ENCODE data around the gene PKP1. TPM values are rescaled to one million over a fixed set of nuclear protein-coding genes. Genes with fewer than 3 reads are reported as not detected.

The PKP1 gene
- total RNA-seq, 4 donors from 2014 or later: 0.18 to 0.62 TPM; not detected in 2

DNA sequence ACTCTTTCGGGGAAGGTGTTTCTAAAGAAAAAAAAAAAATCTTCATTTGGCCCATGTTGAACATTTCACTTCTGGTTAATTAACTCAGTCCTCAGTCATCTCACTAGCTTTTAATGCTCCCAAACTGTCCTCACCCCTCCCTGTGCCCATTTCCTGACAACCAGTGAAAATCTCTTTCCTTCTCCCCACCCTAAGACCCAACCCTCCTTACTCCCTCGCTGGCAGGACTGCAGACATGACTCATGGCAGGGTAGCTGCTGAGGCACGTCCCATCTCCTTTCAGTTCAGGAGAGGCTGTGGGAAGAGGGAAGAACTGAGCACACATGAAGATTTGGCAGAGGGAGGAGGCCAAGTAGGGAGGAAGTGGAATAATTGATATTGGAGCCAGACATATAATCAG, 12.6 kb downstream of the PKP1 start:
- no peak for DNase-seq
- H3K27me3 ChIP-seq: no peaks in the 10 kb centered on the region
- H3K4me1 ChIP-seq: no peaks in the 10 kb centered on the region
- TF ChIP-seq, protein P1, sequence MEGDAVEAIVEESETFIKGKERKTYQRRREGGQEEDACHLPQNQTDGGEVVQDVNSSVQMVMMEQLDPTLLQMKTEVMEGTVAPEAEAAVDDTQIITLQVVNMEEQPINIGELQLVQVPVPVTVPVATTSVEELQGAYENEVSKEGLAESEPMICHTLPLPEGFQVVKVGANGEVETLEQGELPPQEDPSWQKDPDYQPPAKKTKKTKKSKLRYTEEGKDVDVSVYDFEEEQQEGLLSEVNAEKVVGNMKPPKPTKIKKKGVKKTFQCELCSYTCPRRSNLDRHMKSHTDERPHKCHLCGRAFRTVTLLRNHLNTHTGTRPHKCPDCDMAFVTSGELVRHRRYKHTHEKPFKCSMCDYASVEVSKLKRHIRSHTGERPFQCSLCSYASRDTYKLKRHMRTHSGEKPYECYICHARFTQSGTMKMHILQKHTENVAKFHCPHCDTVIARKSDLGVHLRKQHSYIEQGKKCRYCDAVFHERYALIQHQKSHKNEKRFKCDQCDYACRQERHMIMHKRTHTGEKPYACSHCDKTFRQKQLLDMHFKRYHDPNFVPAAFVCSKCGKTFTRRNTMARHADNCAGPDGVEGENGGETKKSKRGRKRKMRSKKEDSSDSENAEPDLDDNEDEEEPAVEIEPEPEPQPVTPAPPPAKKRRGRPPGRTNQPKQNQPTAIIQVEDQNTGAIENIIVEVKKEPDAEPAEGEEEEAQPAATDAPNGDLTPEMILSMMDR (IDR thresholded peaks at IDR 0.05): no peak
- TF ChIP-seq POLR2A (IDR thresholded peaks at IDR 0.05): no peak
- H3K36me3 ChIP-seq: no peaks in the 10 kb centered on the region
- intact Hi-C loops (cut with DNase I; ENCODE audit: low total_unique reads): no loop called here
- H3K9me3 ChIP-seq: no peaks in the 10 kb centered on the region
- no peak overlapping the region for H3K4me3 ChIP-seq
- H3K27ac ChIP-seq: no peak overlapping the region

DNA sequence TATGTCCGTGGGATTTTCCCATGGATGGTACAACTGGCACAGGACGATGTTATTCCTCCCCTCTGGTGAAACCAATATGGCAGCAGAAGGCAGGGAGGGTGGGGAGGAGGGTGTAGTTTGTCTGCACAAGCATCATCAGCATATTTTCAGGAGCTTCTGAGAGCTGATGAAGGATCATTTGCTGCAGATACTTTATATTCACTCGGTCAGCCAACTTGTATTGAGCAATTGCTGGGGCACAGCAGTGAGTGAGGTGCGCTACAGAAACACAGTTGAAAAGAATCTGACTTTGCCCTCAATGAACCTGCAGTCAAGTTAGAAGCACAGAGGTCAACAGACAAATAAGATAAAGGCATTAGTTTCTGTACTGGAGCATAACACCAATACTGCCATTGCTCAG, 13.0 kb downstream of the PKP1 start:
- no peak for DNase-seq
- no peaks in the 10 kb centered on the region for H3K9me3 ChIP-seq
- H3K27me3 ChIP-seq: no peaks in the 10 kb centered on the region
- no peaks in the 10 kb centered on the region for H3K4me1 ChIP-seq
- no peak overlapping the region for H3K4me3 ChIP-seq
- intact Hi-C loops (cut with DNase I; ENCODE audit: low total_unique reads): no loop called here
- H3K27ac ChIP-seq: no peak overlapping the region
- TF ChIP-seq, protein P1 (IDR thresholded peaks at IDR 0.05): no peak
- no peak for TF ChIP-seq POLR2A (IDR thresholded peaks at IDR 0.05)
- no peaks in the 10 kb centered on the region for H3K36me3 ChIP-seq

DNA sequence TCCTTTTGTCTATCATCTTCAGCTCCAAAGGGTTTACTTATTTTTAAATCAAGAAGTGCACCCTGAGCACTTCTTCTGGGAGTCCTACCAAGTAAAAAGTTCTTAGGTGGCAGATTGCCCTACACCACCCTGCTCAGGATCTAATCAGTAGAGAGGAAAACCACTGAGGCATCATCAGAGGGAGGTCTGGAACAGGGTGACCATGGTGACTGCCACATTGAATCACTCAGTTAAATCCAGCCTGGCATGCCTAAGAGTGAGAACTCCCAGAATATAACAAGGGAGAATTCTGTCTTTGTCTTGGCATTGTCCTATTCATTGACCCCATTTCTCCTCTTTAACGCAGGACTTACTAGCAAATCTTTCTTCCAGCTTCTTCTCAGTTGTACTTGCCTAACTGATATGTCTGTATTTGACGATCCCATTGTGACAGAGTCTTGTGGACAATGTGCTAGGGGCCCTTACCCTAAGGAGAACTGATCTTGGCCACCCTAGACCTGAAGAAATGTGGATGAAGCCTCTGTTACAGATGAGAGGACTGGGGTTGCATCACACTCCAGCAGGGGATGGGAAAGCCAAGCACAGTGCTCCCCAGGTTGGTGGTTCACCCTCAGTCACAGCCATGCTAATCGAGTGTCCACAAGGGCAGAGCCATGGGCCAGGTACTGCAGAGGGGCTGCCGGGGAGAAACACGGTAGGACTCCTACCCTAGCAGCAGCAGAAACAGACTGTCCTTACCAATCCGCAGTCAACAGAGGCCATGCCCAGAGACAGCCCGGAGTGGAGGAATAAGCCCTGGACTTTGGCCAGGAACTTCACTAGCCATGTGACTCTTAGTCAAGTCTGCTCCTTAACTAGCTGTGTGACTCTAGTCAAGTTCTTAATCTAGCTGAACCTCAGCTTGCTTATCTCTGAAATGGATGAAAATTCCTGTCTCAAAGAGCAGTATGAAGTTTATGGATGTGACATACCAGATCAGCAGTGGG, 15.4 kb downstream of the PKP1 start:
- no peaks in the 10 kb centered on the region for H3K36me3 ChIP-seq
- H3K4me3 ChIP-seq: no peak overlapping the region
- H3K27me3 ChIP-seq: no peaks in the 10 kb centered on the region
- no peaks in the 10 kb centered on the region for H3K9me3 ChIP-seq
- no peak overlapping the region for H3K27ac ChIP-seq
- H3K4me1 ChIP-seq: no peaks in the 10 kb centered on the region
- TF ChIP-seq, protein P1 (IDR thresholded peaks at IDR 0.05): no peak
- intact Hi-C loops (cut with DNase I; ENCODE audit: low total_unique reads): no loop called here
- no peak for DNase-seq

DNA sequence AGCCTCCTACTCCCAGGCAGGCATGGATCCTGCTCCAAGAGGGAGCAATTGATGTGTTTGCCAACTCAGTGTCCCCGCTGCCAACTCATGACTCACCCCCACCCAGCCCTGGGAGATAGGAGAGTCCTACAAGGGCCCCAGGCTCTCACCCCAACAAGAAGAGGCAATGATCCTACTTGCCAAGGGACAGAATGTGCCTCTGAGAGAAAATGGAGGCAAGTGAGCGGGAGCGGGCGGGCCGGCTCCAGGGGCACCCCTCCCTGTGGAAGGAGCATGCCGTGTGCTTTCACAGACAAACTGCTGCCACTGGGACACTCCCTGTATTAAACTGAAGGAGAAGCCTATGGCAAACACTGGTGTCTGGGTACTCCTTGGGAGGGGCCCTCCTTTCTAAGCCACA, 16.7 kb downstream of the PKP1 start:
- intact Hi-C loops (cut with DNase I; ENCODE audit: low total_unique reads): no loop called here
- Histone ChIP-seq H3K36me3 (no peaks in the 10 kb centered on the region), H3K27me3 (no peaks in the 10 kb centered on the region), H3K9me3 (no peaks in the 10 kb centered on the region), H3K4me3 (no peak overlapping the region), H3K27ac (no peak overlapping the region), H3K4me1 (no peaks in the 10 kb centered on the region)
- no peak for DNase-seq
- no peak for TF ChIP-seq POLR2A (IDR thresholded peaks at IDR 0.05)
- TF ChIP-seq, protein P1 (IDR thresholded peaks at IDR 0.05): no peak

DNA sequence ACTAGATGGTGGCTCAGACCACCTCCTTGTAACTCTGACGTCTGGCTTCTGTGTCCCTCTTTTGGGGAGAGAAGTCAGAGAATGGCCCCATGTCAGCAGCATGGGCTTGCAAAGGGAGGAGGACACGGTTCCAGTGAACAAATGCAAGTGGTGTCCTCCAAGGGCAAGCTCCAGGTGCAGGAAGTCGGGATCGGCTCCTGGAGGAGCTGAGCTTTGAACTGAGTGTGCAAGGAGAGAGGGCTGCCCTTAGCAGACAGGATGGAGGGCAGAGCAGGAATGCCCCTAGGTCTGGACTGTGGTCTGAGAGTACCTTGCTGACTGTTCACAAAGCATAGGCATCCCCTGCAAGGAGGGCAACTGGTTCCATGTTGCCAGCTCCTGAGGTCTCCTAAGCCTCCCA, 17.3 kb downstream of the PKP1 start:
- DNase-seq: no peak
- Histone ChIP-seq H3K4me1 (no peaks in the 10 kb centered on the region), H3K9me3 (no peaks in the 10 kb centered on the region), H3K4me3 (no peak overlapping the region), H3K27ac (no peak overlapping the region), H3K27me3 (no peaks in the 10 kb centered on the region), H3K36me3 (no peaks in the 10 kb centered on the region)
- no peak for TF ChIP-seq POLR2A (IDR thresholded peaks at IDR 0.05)
- TF ChIP-seq, protein P1 (IDR thresholded peaks at IDR 0.05): no peak
- intact Hi-C loops (cut with DNase I; ENCODE audit: low total_unique reads): no loop called here
